OCI-LY7 (cell line): ENCODE measurements around the gene RBM38.

Experiments used
- EZH2phosphoT487 ChIP-seq: fragments of 200-600 bp; sonication (generic); IDR thresholded peaks from 2 replicates; pipeline ENCODE4 v1.6.1; 2018; ENCODE audit warnings: low read depth, borderline replicate concordance, mild to moderate bottlenecking, mixed run types, antibody characterized with exemption, low read length, moderate library complexity, mixed read lengths
- TF ChIP-seq, protein P1 (sequence below): fragments of 200-600 bp; sonication (generic); conservative IDR thresholded peaks from 2 replicates; pipeline ENCODE4 v1.5.1; 2014; ENCODE audit warnings: mild to moderate bottlenecking, antibody characterized with exemption, low read length, moderate library complexity, mixed read lengths

DNA sequence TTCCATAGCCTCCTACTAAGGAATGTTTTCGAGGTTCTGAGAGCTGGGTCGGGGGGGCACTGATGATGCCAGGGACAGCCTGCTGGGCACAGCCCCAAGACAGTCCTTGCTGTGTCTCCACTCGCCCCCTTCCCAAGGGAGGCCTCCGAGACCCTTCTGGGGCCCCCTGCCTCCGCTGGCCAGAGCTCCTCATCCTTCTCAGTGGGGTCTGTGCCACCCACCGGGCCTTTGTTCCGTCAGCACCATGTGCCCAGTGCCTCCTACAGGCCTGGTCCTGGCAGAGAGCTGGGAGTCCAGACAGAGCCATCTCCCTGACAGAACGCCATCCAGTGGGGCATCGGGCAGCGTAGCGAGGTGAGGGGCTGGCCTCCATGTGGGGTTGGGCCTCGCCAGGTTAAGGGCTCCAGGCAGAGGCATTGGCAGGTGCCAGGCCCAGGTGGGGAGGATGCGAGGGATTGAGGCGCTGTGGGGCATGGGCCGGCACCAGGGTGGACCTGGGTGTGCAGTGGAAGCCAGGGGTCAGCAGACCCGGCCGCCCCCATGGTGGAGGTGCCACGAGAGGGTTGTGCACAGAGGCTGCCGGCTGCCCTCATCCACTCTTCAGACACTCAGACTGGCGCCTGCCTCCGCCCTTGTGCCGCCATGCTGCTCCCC lies 13.3 kb downstream of the RBM38 start:
- TF ChIP-seq, protein P1, sequence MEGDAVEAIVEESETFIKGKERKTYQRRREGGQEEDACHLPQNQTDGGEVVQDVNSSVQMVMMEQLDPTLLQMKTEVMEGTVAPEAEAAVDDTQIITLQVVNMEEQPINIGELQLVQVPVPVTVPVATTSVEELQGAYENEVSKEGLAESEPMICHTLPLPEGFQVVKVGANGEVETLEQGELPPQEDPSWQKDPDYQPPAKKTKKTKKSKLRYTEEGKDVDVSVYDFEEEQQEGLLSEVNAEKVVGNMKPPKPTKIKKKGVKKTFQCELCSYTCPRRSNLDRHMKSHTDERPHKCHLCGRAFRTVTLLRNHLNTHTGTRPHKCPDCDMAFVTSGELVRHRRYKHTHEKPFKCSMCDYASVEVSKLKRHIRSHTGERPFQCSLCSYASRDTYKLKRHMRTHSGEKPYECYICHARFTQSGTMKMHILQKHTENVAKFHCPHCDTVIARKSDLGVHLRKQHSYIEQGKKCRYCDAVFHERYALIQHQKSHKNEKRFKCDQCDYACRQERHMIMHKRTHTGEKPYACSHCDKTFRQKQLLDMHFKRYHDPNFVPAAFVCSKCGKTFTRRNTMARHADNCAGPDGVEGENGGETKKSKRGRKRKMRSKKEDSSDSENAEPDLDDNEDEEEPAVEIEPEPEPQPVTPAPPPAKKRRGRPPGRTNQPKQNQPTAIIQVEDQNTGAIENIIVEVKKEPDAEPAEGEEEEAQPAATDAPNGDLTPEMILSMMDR = no peak
- no peak for TF ChIP-seq EZH2phosphoT487
